HepG2 (cell line): ENCODE data around the gene TTLL1. TPM values are rescaled to one million over a fixed set of nuclear protein-coding genes. Genes with fewer than 3 reads are reported as not detected.
A peak's percentile ranks its signal among the peaks of the same experiment; 100 is the strongest.

ENCODE experiments used
- FIP1L1 ChIP-seq: fragments of 200-400 bp; formaldehyde crosslinking; IDR thresholded peaks from 2 replicates; pipeline ENCODE4 v1.6.1; 2018; ENCODE audit warnings: low read depth, mild to moderate bottlenecking, low read length, moderate library complexity, borderline replicate concordance; ENCODE audit not compliant: insufficient read depth
- ISL2 ChIP-seq: sonication (generic); formaldehyde crosslinking; IDR thresholded peaks from 2 replicates; pipeline ENCODE4 v1.5.0; 2020; ENCODE audit warnings: missing genetic modification reagents
- MED1 ChIP-seq: sonication (generic); formaldehyde crosslinking; IDR thresholded peaks from 2 replicates; pipeline ENCODE4 v1.4.0; 2020; ENCODE audit warnings: missing genetic modification reagents
- RBM22 ChIP-seq: fragments of 200-400 bp; formaldehyde crosslinking; optimal IDR thresholded peaks from 2 replicates; pipeline ENCODE3; 2017; ENCODE audit warnings: mild to moderate bottlenecking, low read length, moderate library complexity
- SALL1 ChIP-seq: sonication (generic); formaldehyde crosslinking; IDR thresholded peaks from 2 replicates; pipeline ENCODE4 v1.8.0; 2022; ENCODE audit warnings: mild to moderate bottlenecking, missing genetic modification reagents
- ZBTB8A ChIP-seq: sonication (generic); formaldehyde crosslinking; IDR thresholded peaks from 2 replicates; pipeline ENCODE4 v1.4.0; 2020; ENCODE audit warnings: mild to moderate bottlenecking, low read depth, missing genetic modification reagents, borderline replicate concordance
- ZFP1 ChIP-seq: IDR thresholded peaks from 2 replicates; pipeline ENCODE4 v1.6.1; 2016
- ZNF317 ChIP-seq: sonication (generic); formaldehyde crosslinking; IDR thresholded peaks from 2 replicates; pipeline ENCODE4 v1.5.0; 2020; ENCODE audit warnings: mild to moderate bottlenecking, missing genetic modification reagents
- ZNF431 ChIP-seq: sonication (generic); formaldehyde crosslinking; IDR thresholded peaks from 2 replicates; pipeline ENCODE4 v1.9.0; 2022; ENCODE audit warnings: missing genetic modification reagents, low read depth, mild to moderate bottlenecking, borderline replicate concordance
- ZNF44 ChIP-seq: sonication (generic); formaldehyde crosslinking; IDR thresholded peaks from 2 replicates; pipeline ENCODE4 v1.5.1; 2020; ENCODE audit warnings: mild to moderate bottlenecking, missing genetic modification reagents
- ZNF850 ChIP-seq: sonication (generic); formaldehyde crosslinking; conservative IDR thresholded peaks from 2 replicates; pipeline ENCODE4 v1.9.0; 2021; ENCODE audit warnings: mild to moderate bottlenecking, missing genetic modification reagents
- ZNF879 ChIP-seq: sonication (generic); formaldehyde crosslinking; IDR thresholded peaks from 2 replicates; pipeline ENCODE4 v1.8.1; 2023; ENCODE audit warnings: missing genetic modification reagents
- polyA plus RNA-seq, 8 experiments: library from polyadenylated mRNA; depleted of rRNA in 3 of 8; stranded (reverse) in 7 of 8; unstranded in 1 of 8; fragments of >200 nt; fragmentation: Illumina TruSeq in 4 of 8; extraction: Trizol in 4 of 8; gene quantifications; 2 replicates each; pipeline versions ENCODE4 v1.2.1 to v1.2.3, GENCODE V29; 2011 to 2016; ENCODE audit warnings: low read depth in 4 of 8, missing spikeins in 1 of 8, mixed read lengths in 1 of 8; ENCODE audit not compliant: insufficient read depth in 1 of 8
- total RNA-seq, 5 experiments: library from RNA; depleted of rRNA; stranded (reverse); fragments of >200 nt; fragmentation: Illumina TruSeq; extraction: Trizol; gene quantifications; 2 replicates each; pipeline ENCODE4 v1.2.3, GENCODE V29; 2016; ENCODE audit warnings: low read depth in 1 of 5
- TF ChIP-seq, protein P1 (sequence below): sonication (generic); formaldehyde crosslinking; IDR thresholded peaks from 2 replicates; pipeline ENCODE4 v1.8.0; 2022; ENCODE audit warnings: missing genetic modification reagents, mild to moderate bottlenecking, borderline replicate concordance
- TF ChIP-seq, protein P2 (sequence below): sonication (generic); formaldehyde crosslinking; IDR thresholded peaks from 2 replicates; pipeline ENCODE4 v1.5.0; 2020; ENCODE audit warnings: missing genetic modification reagents
- TF ChIP-seq, protein P3 (sequence below): sonication (generic); formaldehyde crosslinking; IDR thresholded peaks from 2 replicates; pipeline ENCODE4 v1.5.0; 2020; ENCODE audit warnings: mild to moderate bottlenecking, low read depth, missing genetic modification reagents, borderline replicate concordance
- TF ChIP-seq, protein P4 (sequence below): sonication (generic); formaldehyde crosslinking; conservative IDR thresholded peaks from 2 replicates; pipeline ENCODE4 v1.8.0; 2022; ENCODE audit warnings: missing genetic modification reagents
- TF ChIP-seq, protein P5 (sequence below): sonication (generic); formaldehyde crosslinking; conservative IDR thresholded peaks from 2 replicates; pipeline ENCODE4 v1.4.0; 2020; ENCODE audit warnings: missing genetic modification reagents
- TF ChIP-seq, protein P6 (sequence below): sonication (generic); formaldehyde crosslinking; IDR thresholded peaks from 2 replicates; pipeline ENCODE4 v1.4.0; 2020; ENCODE audit warnings: low read depth, missing genetic modification reagents

Gene TTLL1
- total and polyA plus RNA-seq, 2 of the 13 experiments (the other 11 are each of a cell fraction or from before 2014, with no cell fraction given): 1.6 to 5.3 TPM

DNA sequence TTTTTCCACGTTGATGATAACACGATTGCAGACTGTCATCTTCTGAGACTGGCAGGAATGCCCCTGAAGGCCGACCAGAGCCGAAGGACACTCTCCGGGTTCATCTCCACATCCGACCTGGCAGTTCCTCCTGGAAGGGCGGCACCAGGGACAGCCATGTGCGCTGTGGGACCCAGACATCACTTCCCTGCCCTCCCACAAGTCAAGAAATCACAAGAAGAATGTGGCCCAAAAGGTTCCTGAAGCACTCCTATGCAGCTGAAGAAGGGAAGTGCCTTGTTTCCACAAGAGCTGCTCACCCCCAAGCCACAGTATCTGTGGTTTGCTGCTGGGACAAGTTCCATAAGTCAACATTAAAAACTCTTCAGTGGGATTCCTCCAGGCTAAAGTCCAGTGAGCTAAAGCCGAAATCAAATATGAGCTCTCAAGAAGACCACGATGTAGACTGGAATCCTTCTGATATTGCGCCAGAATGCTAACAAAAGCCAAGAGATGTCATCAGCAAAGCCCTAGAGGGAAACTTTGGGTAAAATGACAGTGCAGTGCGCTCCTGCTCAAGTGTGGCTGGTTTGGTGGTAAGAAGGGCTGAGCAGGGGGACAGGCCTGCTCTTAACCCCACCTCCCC, 95.4 kb downstream of the TTLL1 start (continued):
- TF ChIP-seq, protein P1, sequence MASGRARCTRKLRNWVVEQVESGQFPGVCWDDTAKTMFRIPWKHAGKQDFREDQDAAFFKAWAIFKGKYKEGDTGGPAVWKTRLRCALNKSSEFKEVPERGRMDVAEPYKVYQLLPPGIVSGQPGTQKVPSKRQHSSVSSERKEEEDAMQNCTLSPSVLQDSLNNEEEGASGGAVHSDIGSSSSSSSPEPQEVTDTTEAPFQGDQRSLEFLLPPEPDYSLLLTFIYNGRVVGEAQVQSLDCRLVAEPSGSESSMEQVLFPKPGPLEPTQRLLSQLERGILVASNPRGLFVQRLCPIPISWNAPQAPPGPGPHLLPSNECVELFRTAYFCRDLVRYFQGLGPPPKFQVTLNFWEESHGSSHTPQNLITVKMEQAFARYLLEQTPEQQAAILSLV: no peak
- TF ChIP-seq SALL1 (CRISPR knock-in tag): peak; percentile 87
- no peak for TF ChIP-seq ZNF879 (CRISPR knock-in tag)
- TF ChIP-seq, protein P2, sequence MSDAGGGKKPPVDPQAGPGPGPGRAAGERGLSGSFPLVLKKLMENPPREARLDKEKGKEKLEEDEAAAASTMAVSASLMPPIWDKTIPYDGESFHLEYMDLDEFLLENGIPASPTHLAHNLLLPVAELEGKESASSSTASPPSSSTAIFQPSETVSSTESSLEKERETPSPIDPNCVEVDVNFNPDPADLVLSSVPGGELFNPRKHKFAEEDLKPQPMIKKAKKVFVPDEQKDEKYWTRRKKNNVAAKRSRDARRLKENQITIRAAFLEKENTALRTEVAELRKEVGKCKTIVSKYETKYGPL (CRISPR knock-in tag): no peak
- no peak for TF ChIP-seq ZBTB8A (CRISPR knock-in tag)
- no peak for TF ChIP-seq FIP1L1
- TF ChIP-seq ZNF317: no peak
- no peak for TF ChIP-seq ZNF850
- TF ChIP-seq MED1: peak; percentile 87
- TF ChIP-seq, protein P3, sequence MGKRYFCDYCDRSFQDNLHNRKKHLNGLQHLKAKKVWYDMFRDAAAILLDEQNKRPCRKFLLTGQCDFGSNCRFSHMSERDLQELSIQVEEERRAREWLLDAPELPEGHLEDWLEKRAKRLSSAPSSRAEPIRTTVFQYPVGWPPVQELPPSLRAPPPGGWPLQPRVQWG (CRISPR knock-in tag): no peak
- TF ChIP-seq ZNF431 (CRISPR knock-in tag): no peak
- TF ChIP-seq ZFP1: no peak
- TF ChIP-seq RBM22: no peak
- TF ChIP-seq, protein P4, sequence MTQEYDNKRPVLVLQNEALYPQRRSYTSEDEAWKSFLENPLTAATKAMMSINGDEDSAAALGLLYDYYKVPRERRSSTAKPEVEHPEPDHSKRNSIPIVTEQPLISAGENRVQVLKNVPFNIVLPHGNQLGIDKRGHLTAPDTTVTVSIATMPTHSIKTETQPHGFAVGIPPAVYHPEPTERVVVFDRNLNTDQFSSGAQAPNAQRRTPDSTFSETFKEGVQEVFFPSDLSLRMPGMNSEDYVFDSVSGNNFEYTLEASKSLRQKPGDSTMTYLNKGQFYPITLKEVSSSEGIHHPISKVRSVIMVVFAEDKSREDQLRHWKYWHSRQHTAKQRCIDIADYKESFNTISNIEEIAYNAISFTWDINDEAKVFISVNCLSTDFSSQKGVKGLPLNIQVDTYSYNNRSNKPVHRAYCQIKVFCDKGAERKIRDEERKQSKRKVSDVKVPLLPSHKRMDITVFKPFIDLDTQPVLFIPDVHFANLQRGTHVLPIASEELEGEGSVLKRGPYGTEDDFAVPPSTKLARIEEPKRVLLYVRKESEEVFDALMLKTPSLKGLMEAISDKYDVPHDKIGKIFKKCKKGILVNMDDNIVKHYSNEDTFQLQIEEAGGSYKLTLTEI (CRISPR knock-in tag): no peak
- TF ChIP-seq, protein P5, sequence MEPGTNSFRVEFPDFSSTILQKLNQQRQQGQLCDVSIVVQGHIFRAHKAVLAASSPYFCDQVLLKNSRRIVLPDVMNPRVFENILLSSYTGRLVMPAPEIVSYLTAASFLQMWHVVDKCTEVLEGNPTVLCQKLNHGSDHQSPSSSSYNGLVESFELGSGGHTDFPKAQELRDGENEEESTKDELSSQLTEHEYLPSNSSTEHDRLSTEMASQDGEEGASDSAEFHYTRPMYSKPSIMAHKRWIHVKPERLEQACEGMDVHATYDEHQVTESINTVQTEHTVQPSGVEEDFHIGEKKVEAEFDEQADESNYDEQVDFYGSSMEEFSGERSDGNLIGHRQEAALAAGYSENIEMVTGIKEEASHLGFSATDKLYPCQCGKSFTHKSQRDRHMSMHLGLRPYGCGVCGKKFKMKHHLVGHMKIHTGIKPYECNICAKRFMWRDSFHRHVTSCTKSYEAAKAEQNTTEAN (CRISPR knock-in tag): 0 out of 2 replicates have a peak, but pooled peaks have one; percentile 55
- TF ChIP-seq, protein P6, sequence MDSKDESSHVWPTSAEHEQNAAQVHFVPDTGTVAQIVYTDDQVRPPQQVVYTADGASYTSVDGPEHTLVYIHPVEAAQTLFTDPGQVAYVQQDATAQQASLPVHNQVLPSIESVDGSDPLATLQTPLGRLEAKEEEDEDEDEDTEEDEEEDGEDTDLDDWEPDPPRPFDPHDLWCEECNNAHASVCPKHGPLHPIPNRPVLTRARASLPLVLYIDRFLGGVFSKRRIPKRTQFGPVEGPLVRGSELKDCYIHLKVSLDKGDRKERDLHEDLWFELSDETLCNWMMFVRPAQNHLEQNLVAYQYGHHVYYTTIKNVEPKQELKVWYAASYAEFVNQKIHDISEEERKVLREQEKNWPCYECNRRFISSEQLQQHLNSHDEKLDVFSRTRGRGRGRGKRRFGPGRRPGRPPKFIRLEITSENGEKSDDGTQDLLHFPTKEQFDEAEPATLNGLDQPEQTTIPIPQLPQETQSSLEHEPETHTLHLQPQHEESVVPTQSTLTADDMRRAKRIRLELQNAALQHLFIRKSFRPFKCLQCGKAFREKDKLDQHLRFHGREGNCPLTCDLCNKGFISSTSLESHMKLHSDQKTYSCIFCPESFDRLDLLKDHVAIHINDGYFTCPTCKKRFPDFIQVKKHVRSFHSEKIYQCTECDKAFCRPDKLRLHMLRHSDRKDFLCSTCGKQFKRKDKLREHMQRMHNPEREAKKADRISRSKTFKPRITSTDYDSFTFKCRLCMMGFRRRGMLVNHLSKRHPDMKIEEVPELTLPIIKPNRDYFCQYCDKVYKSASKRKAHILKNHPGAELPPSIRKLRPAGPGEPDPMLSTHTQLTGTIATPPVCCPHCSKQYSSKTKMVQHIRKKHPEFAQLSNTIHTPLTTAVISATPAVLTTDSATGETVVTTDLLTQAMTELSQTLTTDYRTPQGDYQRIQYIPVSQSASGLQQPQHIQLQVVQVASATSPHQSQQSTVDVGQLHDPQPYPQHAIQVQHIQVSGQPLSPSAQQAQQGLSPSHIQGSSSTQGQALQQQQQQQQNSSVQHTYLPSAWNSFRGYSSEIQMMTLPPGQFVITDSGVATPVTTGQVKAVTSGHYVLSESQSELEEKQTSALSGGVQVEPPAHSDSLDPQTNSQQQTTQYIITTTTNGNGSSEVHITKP (CRISPR knock-in tag): no peak
- no peak for TF ChIP-seq ZNF44 (CRISPR knock-in tag)
- TF ChIP-seq ISL2 (CRISPR knock-in tag): peak; percentile 83
